ENCODE results near the gene LTBP4.
A peak's percentile ranks its signal among the peaks of the same experiment; 100 is the strongest.
"Not testable (repeated sequence)": the region's sequence is repeated elsewhere in the genome, so short reads cannot be mapped to it uniquely, and the experiment has no call there.

Gene LTBP4

GRCh38 chr19:40650749-40651305, 49.7 kb downstream of the LTBP4 start:
- TF ChIP-seq CTCF (IDR thresholded peaks at IDR 0.05): no peak
- DNase-seq (ENCODE audit: low spot score): no peak
- no peak overlapping the region for H3K4me3 ChIP-seq
- H3K27ac ChIP-seq: peak overlapping the region; percentile 64 to 80

- DNase-seq (ENCODE audit: low spot score); H3K4me3 ChIP-seq: not testable (repeated sequence)
- H3K27ac ChIP-seq: peak overlapping the region; percentile 58 to 64
Observed at GRCh38 chr19:40652303-40652702, 51.1 kb downstream of the LTBP4 start.

DNA sequence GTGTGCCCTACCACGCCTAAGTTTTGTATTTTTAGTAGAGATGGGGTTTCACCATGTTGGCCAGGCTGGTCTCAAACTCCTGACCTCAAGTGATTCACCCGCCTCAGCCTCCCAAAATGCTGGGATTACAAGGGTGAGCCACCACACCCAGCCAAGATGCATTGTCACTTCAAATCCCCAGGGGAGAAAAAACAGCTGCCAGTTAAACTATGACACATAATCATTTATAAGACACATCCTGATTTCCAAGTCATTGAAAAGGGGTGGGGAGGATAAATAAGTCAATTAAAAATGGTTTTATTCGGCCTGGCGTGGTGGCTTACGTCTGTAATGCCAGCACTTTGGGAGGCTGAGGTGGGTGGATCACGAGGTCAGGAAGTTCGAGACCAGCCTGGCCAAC, 54.5 kb downstream of the LTBP4 start:
- not testable (repeated sequence) for H3K4me3 ChIP-seq; DNase-seq (ENCODE audit: low spot score); H3K27ac ChIP-seq

DNA sequence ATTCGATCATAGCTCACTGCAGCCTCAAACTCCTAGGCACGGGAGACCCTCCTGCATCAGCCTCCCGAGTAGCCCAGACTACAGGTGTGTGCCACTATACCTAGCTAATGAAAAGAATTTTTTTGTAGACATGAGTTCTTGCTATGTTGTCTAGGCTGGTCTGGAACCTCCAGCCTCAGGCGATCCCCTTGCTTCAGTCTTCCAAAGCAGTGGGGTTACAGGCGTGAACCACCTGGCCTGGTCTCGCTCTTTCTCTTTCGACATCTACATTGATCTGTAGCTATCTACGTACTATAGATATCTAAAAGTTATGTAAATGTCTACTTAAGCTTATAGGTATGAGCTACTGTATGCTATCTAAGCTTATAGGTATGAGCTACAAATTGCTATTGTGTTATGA, 56.9 kb downstream of the LTBP4 start:
- DNase-seq (ENCODE audit: low spot score): no peak
- H3K4me3 ChIP-seq: no peak overlapping the region
- TF ChIP-seq CTCF (IDR thresholded peaks at IDR 0.05): no peak
- no peak overlapping the region for H3K27ac ChIP-seq

DNA sequence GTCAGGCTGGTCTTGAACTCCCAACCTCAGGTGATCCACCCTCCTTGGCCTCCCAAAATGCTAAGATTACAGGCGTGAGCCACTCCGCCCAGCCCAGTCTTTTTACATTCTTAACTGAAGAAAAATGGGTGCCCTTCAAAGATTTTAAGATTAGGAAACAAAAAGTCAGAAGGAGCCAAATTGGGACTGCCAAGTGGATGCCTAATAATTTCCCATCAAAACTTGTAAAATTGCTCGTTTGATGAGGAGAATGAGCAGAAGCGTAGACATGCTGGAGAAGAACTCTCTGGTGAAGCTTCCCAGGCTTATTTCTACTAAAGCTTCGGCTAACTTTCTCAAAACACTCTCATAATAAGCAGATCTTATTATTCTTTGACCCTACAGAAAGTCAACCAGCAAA, 57.9 kb downstream of the LTBP4 start:
- Histone ChIP-seq H3K4me3 (no peak overlapping the region), H3K27ac (peak overlapping the region in 1 of 2 donors; percentile 34)
- DNase-seq (ENCODE audit: low spot score): no peak
- TF ChIP-seq CTCF (IDR thresholded peaks at IDR 0.05): no peak

GRCh38 chr19:40659566-40659965, 58.4 kb downstream of the LTBP4 start:
- no peak for DNase-seq (ENCODE audit: low spot score)
- Histone ChIP-seq H3K27ac (peak overlapping the region in 1 of 2 donors; percentile 34), H3K4me3 (no peak overlapping the region)
- no peak for TF ChIP-seq CTCF (IDR thresholded peaks at IDR 0.05)

DNA sequence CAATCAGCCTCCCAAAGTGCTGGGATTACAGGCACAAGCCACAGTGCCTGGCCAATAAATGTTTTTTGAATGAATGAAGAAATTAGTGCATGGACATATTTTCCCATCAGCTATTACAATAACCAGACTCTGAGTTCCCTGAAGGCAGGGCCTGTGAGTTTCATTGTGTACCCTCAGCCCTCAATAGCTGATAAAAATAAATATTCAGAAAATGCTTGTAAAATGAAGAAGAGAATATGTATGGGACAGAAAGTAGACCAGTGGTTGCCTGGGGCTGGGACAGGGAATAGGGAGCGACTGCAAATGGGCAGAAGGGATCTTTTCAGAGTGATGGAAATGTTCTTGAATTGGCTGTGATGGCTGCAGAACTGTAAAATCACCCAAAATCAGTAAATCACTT, 60.4 kb downstream of the LTBP4 start:
- no peak for TF ChIP-seq CTCF (IDR thresholded peaks at IDR 0.05)
- H3K27ac ChIP-seq: no peak overlapping the region
- H3K4me3 ChIP-seq: no peak overlapping the region
- no peak for DNase-seq (ENCODE audit: low spot score)

GRCh38 chr19:40662925-40663694, 61.9 kb downstream of the LTBP4 start:
- peak overlapping the region; percentile 48 to 90 for H3K27ac ChIP-seq
- H3K4me3 ChIP-seq: peak overlapping the region; percentile 77
- no peak for TF ChIP-seq CTCF (IDR thresholded peaks at IDR 0.05)
- DNase-seq (ENCODE audit: low spot score): peak; percentile 92

Data from coronary artery (tissue), 2 donors.